HepG2 (cell line): ENCODE data around the gene STARD10. TPM values are rescaled to one million over a fixed set of nuclear protein-coding genes. Genes with fewer than 3 reads are reported as not detected.

Experiments
- CCDC6 ChIP-seq: sonication (generic); formaldehyde crosslinking; IDR thresholded peaks from 2 replicates; pipeline ENCODE4 v1.8.1; 2022; ENCODE audit warnings: mild to moderate bottlenecking, missing genetic modification reagents, moderate library complexity
- DMAP1 ChIP-seq: IDR thresholded peaks from 2 replicates; pipeline ENCODE4 v1.6.1; 2016
- PAX8 ChIP-seq: sonication (generic); formaldehyde crosslinking; IDR thresholded peaks from 2 replicates; pipeline ENCODE4 v1.8.0; 2022; ENCODE audit warnings: mild to moderate bottlenecking, missing genetic modification reagents, borderline replicate concordance
- ZNF382 ChIP-seq: sonication (generic); formaldehyde crosslinking; IDR thresholded peaks from 2 replicates; pipeline ENCODE4 v1.5.0; 2020; ENCODE audit warnings: missing genetic modification reagents, mild to moderate bottlenecking, borderline replicate concordance
- polyA plus RNA-seq, 8 experiments: library from polyadenylated mRNA; depleted of rRNA in 3 of 8; stranded (reverse) in 7 of 8; unstranded in 1 of 8; fragments of >200 nt; fragmentation: Illumina TruSeq in 4 of 8; extraction: Trizol in 4 of 8; gene quantifications; 2 replicates each; pipeline versions ENCODE4 v1.2.1 to v1.2.3, GENCODE V29; 2011 to 2016; ENCODE audit warnings: low read depth in 4 of 8, missing spikeins in 1 of 8, mixed read lengths in 1 of 8; ENCODE audit not compliant: insufficient read depth in 1 of 8
- total RNA-seq, 5 experiments: library from RNA; depleted of rRNA; stranded (reverse); fragments of >200 nt; fragmentation: Illumina TruSeq; extraction: Trizol; gene quantifications; 2 replicates each; pipeline ENCODE4 v1.2.3, GENCODE V29; 2016; ENCODE audit warnings: low read depth in 1 of 5
- TF ChIP-seq, protein P1 (sequence below): sonication (generic); formaldehyde crosslinking; IDR thresholded peaks from 2 replicates; pipeline ENCODE4 v1.5.1; 2020; ENCODE audit warnings: mild to moderate bottlenecking, missing genetic modification reagents, moderate library complexity
- TF ChIP-seq, protein P2 (sequence below): sonication (generic); formaldehyde crosslinking; IDR thresholded peaks from 2 replicates; pipeline ENCODE4 v1.4.0; 2020; ENCODE audit warnings: missing genetic modification reagents; ENCODE audit errors: not compliant biosample characterization
- TF ChIP-seq, protein P3 (sequence below): sonication (generic); formaldehyde crosslinking; IDR thresholded peaks from 2 replicates; pipeline ENCODE4 v1.4.0; 2020; ENCODE audit warnings: missing genetic modification reagents
- TF ChIP-seq, protein P4 (sequence below): sonication (generic); formaldehyde crosslinking; IDR thresholded peaks from 2 replicates; pipeline ENCODE4 v1.5.0; 2020; ENCODE audit warnings: mild to moderate bottlenecking, missing genetic modification reagents

The STARD10 gene
- total and polyA plus RNA-seq, 2 of the 13 experiments (the other 11 are each of a cell fraction or from before 2014, with no cell fraction given), result 260 to 341 TPM

DNA sequence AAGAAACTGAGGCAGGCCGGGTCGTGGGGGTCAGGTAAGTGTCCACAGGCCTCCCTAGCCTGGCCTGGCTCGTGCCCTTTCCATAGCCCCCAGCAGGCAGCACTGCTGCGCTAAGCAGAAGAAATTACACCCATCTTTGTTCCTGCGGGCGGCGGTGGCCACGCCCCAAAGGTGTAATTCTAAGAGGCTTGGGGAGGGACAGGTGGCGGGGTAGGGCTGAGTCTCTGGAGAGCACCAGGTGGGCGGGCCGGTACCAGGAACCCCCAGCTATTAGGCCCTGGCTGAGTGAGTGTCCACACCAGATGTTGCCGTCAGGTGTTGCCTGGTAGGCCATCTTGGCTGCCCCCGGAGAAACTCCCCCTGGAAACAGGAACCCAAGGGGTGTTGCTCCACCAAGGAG lies 29.3 kb downstream of the STARD10 start (continued):
- TF ChIP-seq, protein P1, sequence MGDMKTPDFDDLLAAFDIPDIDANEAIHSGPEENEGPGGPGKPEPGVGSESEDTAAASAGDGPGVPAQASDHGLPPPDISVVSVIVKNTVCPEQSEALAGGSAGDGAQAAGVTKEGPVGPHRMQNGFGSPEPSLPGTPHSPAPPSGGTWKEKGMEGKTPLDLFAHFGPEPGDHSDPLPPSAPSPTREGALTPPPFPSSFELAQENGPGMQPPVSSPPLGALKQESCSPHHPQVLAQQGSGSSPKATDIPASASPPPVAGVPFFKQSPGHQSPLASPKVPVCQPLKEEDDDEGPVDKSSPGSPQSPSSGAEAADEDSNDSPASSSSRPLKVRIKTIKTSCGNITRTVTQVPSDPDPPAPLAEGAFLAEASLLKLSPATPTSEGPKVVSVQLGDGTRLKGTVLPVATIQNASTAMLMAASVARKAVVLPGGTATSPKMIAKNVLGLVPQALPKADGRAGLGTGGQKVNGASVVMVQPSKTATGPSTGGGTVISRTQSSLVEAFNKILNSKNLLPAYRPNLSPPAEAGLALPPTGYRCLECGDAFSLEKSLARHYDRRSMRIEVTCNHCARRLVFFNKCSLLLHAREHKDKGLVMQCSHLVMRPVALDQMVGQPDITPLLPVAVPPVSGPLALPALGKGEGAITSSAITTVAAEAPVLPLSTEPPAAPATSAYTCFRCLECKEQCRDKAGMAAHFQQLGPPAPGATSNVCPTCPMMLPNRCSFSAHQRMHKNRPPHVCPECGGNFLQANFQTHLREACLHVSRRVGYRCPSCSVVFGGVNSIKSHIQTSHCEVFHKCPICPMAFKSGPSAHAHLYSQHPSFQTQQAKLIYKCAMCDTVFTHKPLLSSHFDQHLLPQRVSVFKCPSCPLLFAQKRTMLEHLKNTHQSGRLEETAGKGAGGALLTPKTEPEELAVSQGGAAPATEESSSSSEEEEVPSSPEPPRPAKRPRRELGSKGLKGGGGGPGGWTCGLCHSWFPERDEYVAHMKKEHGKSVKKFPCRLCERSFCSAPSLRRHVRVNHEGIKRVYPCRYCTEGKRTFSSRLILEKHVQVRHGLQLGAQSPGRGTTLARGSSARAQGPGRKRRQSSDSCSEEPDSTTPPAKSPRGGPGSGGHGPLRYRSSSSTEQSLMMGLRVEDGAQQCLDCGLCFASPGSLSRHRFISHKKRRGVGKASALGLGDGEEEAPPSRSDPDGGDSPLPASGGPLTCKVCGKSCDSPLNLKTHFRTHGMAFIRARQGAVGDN (CRISPR knock-in tag), result peak; percentile 9; the same call in 1 of the 2 replicates
- TF ChIP-seq, protein P2, sequence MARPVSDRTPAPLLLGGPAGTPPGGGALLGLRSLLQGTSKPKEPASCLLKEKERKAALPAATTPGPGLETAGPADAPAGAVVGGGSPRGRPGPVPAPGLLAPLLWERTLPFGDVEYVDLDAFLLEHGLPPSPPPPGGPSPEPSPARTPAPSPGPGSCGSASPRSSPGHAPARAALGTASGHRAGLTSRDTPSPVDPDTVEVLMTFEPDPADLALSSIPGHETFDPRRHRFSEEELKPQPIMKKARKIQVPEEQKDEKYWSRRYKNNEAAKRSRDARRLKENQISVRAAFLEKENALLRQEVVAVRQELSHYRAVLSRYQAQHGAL (CRISPR knock-in tag), result no peak
- TF ChIP-seq, protein P3, sequence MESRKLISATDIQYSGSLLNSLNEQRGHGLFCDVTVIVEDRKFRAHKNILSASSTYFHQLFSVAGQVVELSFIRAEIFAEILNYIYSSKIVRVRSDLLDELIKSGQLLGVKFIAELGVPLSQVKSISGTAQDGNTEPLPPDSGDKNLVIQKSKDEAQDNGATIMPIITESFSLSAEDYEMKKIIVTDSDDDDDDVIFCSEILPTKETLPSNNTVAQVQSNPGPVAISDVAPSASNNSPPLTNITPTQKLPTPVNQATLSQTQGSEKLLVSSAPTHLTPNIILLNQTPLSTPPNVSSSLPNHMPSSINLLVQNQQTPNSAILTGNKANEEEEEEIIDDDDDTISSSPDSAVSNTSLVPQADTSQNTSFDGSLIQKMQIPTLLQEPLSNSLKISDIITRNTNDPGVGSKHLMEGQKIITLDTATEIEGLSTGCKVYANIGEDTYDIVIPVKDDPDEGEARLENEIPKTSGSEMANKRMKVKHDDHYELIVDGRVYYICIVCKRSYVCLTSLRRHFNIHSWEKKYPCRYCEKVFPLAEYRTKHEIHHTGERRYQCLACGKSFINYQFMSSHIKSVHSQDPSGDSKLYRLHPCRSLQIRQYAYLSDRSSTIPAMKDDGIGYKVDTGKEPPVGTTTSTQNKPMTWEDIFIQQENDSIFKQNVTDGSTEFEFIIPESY (CRISPR knock-in tag), result peak; percentile 48; the same call in 1 of the 2 replicates
- TF ChIP-seq CCDC6 (CRISPR knock-in tag), result no peak
- TF ChIP-seq PAX8, result no peak
- TF ChIP-seq, protein P4, sequence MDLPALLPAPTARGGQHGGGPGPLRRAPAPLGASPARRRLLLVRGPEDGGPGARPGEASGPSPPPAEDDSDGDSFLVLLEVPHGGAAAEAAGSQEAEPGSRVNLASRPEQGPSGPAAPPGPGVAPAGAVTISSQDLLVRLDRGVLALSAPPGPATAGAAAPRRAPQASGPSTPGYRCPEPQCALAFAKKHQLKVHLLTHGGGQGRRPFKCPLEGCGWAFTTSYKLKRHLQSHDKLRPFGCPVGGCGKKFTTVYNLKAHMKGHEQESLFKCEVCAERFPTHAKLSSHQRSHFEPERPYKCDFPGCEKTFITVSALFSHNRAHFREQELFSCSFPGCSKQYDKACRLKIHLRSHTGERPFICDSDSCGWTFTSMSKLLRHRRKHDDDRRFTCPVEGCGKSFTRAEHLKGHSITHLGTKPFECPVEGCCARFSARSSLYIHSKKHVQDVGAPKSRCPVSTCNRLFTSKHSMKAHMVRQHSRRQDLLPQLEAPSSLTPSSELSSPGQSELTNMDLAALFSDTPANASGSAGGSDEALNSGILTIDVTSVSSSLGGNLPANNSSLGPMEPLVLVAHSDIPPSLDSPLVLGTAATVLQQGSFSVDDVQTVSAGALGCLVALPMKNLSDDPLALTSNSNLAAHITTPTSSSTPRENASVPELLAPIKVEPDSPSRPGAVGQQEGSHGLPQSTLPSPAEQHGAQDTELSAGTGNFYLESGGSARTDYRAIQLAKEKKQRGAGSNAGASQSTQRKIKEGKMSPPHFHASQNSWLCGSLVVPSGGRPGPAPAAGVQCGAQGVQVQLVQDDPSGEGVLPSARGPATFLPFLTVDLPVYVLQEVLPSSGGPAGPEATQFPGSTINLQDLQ (CRISPR knock-in tag), result no peak
- TF ChIP-seq DMAP1 (CRISPR knock-in tag), result no peak
- TF ChIP-seq ZNF382, result no peak
